Measurements from ENCODE around the gene PACRG. TPM values are rescaled to one million over a fixed set of nuclear protein-coding genes. Genes with fewer than 3 reads are reported as not detected.

PACRG gene
- total and polyA plus RNA-seq, 3 experiments from 2014 or later: not detected

GRCh38 chr6:163191704-163192537 lies 464.1 kb downstream of the PACRG start:
- Histone ChIP-seq H3K27ac (ENCODE audit: low read depth, low read length) (no peak overlapping the region), H3K9me3 (ENCODE audit: low read length) (no peaks in the 10 kb centered on the region), H3K27me3 (ENCODE audit: insufficient read depth, low read length, poor library complexity, severe bottlenecking) (no peaks in the 10 kb centered on the region), H3K4me3 (ENCODE audit: low read length) (no peak overlapping the region), H3K36me3 (ENCODE audit: insufficient read depth, low read length) (no peaks in the 10 kb centered on the region), H3K4me1 (ENCODE audit: insufficient read depth, low read length) (no peaks in the 10 kb centered on the region)
- Mint-ChIP-seq H3K4me1 (no peaks in the 10 kb centered on the region), H3K27me3 (peaks cover 0 to 9% of the 10 kb centered on the region in 2 donors), H3K36me3 (no peaks in the 10 kb centered on the region), H3K9me3 (peaks cover 0 to 1% (median 0%) of the 10 kb centered on the region in 5 donors), H3K4me3 (no peak overlapping the region), H3K27ac (no peak overlapping the region)
- DNase-seq: no peak
- ChIA-PET POLR2A (no interaction called here), CTCF (no interaction called here)

- ChIA-PET POLR2A (no interaction called here), CTCF (no interaction called here)
- no peaks in the 10 kb centered on the region for H3K9me3 ChIP-seq (ENCODE audit: low read length)
- Mint-ChIP-seq H3K27me3 (peaks cover 0 to 9% of the 10 kb centered on the region in 2 donors), H3K36me3 (no peaks in the 10 kb centered on the region), H3K4me1 (no peaks in the 10 kb centered on the region), H3K4me3 (no peak overlapping the region), H3K9me3 (no peaks in the 10 kb centered on the region), H3K27ac (no peak overlapping the region)
- no peak for DNase-seq
- H3K27ac ChIP-seq (ENCODE audit: low read depth, low read length): no peak overlapping the region
- H3K36me3 ChIP-seq (ENCODE audit: insufficient read depth, low read length): no peaks in the 10 kb centered on the region
- no peaks in the 10 kb centered on the region for H3K27me3 ChIP-seq (ENCODE audit: insufficient read depth, low read length, poor library complexity, severe bottlenecking)
- no peak overlapping the region for H3K4me3 ChIP-seq (ENCODE audit: low read length)
- no peaks in the 10 kb centered on the region for H3K4me1 ChIP-seq (ENCODE audit: insufficient read depth, low read length)
Measured at GRCh38 chr6:163192591-163192990, 464.8 kb downstream of the PACRG start.

DNA sequence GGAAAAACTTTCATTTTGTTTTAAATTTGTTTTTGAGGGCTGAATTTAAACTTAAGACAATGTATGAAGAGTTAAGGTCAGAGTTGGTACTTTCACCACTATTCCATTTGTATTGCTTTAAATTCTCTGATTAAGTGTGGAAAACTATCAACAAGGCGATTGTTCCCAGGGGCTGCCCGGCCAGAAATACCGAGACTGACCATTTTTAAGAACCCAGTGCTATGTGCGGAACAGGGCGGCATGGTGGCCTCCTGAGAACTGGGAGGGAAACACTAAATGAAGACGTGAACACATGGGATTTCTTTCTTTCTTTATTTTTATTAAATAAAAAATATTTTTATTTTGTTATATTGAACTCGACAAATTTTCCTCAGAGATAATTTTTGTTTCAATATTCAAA lies 465.6 kb downstream of the PACRG start:
- Histone ChIP-seq H3K27ac (ENCODE audit: low read depth, low read length) (no peak overlapping the region), H3K27me3 (ENCODE audit: insufficient read depth, low read length, poor library complexity, severe bottlenecking) (no peaks in the 10 kb centered on the region), H3K4me1 (ENCODE audit: insufficient read depth, low read length) (no peaks in the 10 kb centered on the region), H3K36me3 (ENCODE audit: insufficient read depth, low read length) (no peaks in the 10 kb centered on the region), H3K9me3 (ENCODE audit: low read length) (no peaks in the 10 kb centered on the region), H3K4me3 (ENCODE audit: low read length) (no peak overlapping the region)
- CTCF ChIA-PET: no interaction called here
- DNase-seq: no peak
- Mint-ChIP-seq H3K9me3 (no peaks in the 10 kb centered on the region), H3K27me3 (peaks cover 0 to 11% of the 10 kb centered on the region in 2 donors), H3K4me1 (no peaks in the 10 kb centered on the region), H3K4me3 (no peak overlapping the region), H3K27ac (no peak overlapping the region), H3K36me3 (no peaks in the 10 kb centered on the region)
- POLR2A ChIA-PET: no interaction called here

DNA sequence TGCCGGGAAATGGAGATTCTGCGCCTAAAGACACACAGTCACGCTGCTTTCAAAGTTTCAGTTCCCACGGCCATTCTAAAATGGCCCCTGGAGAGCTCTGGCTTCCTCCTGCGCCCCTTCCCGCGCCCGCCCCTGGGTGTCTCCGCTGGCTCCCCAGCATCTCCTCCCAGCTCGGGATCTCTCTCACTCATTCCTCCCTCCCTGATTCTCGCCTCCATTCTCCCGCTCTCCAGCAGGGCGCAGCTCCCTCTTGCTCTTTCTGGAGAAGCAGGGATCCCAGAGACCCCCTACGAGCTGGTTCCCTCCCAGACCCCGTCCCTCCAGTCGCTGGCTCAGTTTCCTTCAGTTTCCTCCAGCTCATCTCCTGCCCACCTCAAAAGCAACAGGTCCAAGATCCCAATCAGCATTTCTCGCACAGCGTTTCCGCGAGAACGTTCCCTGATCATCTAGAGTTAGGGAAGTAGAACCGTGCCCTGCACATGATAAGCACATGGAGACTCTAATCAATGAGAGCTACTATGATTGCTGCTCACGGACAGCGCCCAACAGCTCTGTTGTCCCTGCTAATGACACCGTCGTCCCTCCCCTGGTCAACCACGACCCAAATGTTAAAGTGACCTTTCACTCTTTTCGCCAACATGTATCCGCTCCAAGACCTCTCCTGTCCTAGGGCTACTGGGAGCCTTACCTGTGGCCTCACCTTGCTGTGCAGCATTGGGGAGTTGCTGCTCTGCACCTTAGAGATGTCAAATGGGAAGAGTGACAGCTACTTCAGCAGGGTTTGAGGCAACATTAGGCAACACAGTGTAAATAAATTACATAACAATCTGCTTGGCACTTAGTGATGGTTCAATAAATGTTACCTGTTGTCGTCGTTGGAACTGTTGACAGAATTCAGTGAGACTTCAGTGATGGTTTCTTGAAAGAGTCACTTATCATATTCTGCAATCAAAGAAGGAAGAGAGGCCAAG lies 468.2 kb downstream of the PACRG start:
- Mint-ChIP-seq H3K4me3 (no peak overlapping the region), H3K27ac (no peak overlapping the region), H3K36me3 (no peaks in the 10 kb centered on the region), H3K4me1 (no peaks in the 10 kb centered on the region), H3K9me3 (no peaks in the 10 kb centered on the region), H3K27me3 (peaks cover 3 to 12% of the 10 kb centered on the region in 2 donors)
- Histone ChIP-seq H3K36me3 (ENCODE audit: insufficient read depth, low read length) (no peaks in the 10 kb centered on the region), H3K4me1 (ENCODE audit: insufficient read depth, low read length) (no peaks in the 10 kb centered on the region), H3K27me3 (ENCODE audit: insufficient read depth, low read length, poor library complexity, severe bottlenecking) (no peaks in the 10 kb centered on the region), H3K27ac (ENCODE audit: low read depth, low read length) (no peak overlapping the region), H3K4me3 (ENCODE audit: low read length) (no peak overlapping the region), H3K9me3 (ENCODE audit: low read length) (no peaks in the 10 kb centered on the region)
- DNase-seq: no peak
- ChIA-PET POLR2A (no interaction called here), CTCF (no interaction called here)

DNA sequence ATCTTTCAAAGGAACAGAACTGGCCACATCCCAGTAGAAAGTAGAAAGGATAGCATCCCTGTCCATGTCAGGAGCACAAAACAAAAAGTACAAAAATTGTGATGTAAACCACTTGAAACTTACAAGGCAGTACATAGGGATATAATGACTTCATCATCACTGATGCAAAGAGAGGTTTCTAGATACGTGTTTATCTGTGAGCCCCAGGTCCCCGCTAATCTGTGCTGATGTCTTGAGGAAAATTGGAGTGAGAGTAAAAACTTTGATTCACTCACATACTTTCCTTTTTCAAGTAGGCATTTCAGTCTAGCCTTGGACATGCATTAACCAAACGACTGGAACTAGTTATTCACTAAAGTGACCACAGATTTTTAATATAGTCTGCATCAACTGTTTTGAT lies 470.1 kb downstream of the PACRG start:
- peaks cover 6 to 17% of the 10 kb centered on the region in 2 donors for H3K27me3 Mint-ChIP-seq
- ChIA-PET CTCF (interaction anchor here (0.7 kb wide), 1 partner anchor 673 kb away, joined by 3 read pairs; no protein-coding TSS in a partner anchor), POLR2A (no interaction called here)
- H3K27ac Mint-ChIP-seq: no peak overlapping the region
- H3K36me3 Mint-ChIP-seq: no peaks in the 10 kb centered on the region
- no peak overlapping the region for H3K4me3 ChIP-seq (ENCODE audit: low read length)
- H3K27ac ChIP-seq (ENCODE audit: low read depth, low read length): no peak overlapping the region
- H3K4me1 Mint-ChIP-seq: no peaks in the 10 kb centered on the region
- no peaks in the 10 kb centered on the region for H3K36me3 ChIP-seq (ENCODE audit: insufficient read depth, low read length)
- H3K27me3 ChIP-seq (ENCODE audit: insufficient read depth, low read length, poor library complexity, severe bottlenecking): no peaks in the 10 kb centered on the region
- no peak for DNase-seq
- no peak overlapping the region for H3K4me3 Mint-ChIP-seq
- no peaks in the 10 kb centered on the region for H3K4me1 ChIP-seq (ENCODE audit: insufficient read depth, low read length)
- no peaks in the 10 kb centered on the region for H3K9me3 Mint-ChIP-seq
- H3K9me3 ChIP-seq (ENCODE audit: low read length): no peaks in the 10 kb centered on the region

DNA sequence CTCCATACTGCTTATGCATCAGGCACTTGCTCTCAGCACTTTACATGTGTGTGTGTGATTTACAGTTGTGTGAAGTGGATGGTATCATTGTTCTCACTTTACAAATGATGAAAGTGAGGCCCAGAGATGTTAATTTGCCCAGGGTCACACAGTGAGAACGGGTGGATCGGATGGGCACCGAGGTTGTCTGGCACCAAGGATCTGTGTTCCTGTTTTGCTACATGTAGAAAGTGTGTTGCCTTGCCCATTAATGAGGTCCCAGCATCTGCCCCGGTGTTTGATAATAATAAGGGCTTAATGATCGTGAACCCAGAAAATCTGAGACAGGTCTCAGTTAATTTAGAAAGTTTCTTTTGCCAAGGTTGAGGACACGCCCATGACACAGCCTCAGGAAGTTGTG lies 470.6 kb downstream of the PACRG start:
- Histone ChIP-seq H3K27ac (ENCODE audit: low read depth, low read length) (no peak overlapping the region), H3K27me3 (ENCODE audit: insufficient read depth, low read length, poor library complexity, severe bottlenecking) (no peaks in the 10 kb centered on the region), H3K36me3 (ENCODE audit: insufficient read depth, low read length) (no peaks in the 10 kb centered on the region), H3K4me3 (ENCODE audit: low read length) (no peak overlapping the region), H3K4me1 (ENCODE audit: insufficient read depth, low read length) (no peaks in the 10 kb centered on the region), H3K9me3 (ENCODE audit: low read length) (no peaks in the 10 kb centered on the region)
- Mint-ChIP-seq H3K4me1 (no peaks in the 10 kb centered on the region), H3K4me3 (no peak overlapping the region), H3K27ac (no peak overlapping the region), H3K36me3 (no peaks in the 10 kb centered on the region), H3K27me3 (peaks cover 3 to 17% of the 10 kb centered on the region in 2 donors), H3K9me3 (no peaks in the 10 kb centered on the region)
- no peak for DNase-seq
- ChIA-PET POLR2A (no interaction called here), CTCF (no interaction called here)

GRCh38 chr6:163199371-163199770 lies 471.6 kb downstream of the PACRG start:
- POLR2A ChIA-PET: no interaction called here
- Histone ChIP-seq H3K27me3 (ENCODE audit: insufficient read depth, low read length, poor library complexity, severe bottlenecking) (no peaks in the 10 kb centered on the region), H3K27ac (ENCODE audit: low read depth, low read length) (no peak overlapping the region), H3K4me3 (ENCODE audit: low read length) (no peak overlapping the region), H3K9me3 (ENCODE audit: low read length) (no peaks in the 10 kb centered on the region), H3K4me1 (ENCODE audit: insufficient read depth, low read length) (no peaks in the 10 kb centered on the region), H3K36me3 (ENCODE audit: insufficient read depth, low read length) (no peaks in the 10 kb centered on the region)
- Mint-ChIP-seq H3K36me3 (no peaks in the 10 kb centered on the region), H3K9me3 (no peaks in the 10 kb centered on the region), H3K4me1 (no peaks in the 10 kb centered on the region), H3K27ac (no peak overlapping the region), H3K4me3 (no peak overlapping the region), H3K27me3 (peaks cover 3 to 17% of the 10 kb centered on the region in 2 donors)
- no peak for DNase-seq
- CTCF ChIA-PET: no interaction called here

GRCh38 chr6:163200289-163200688 lies 472.5 kb downstream of the PACRG start:
- no peak for DNase-seq
- Mint-ChIP-seq H3K36me3 (no peaks in the 10 kb centered on the region), H3K4me1 (no peaks in the 10 kb centered on the region), H3K9me3 (no peaks in the 10 kb centered on the region), H3K4me3 (no peak overlapping the region), H3K27ac (no peak overlapping the region), H3K27me3 (peaks cover 4 to 17% of the 10 kb centered on the region in 2 donors)
- H3K9me3 ChIP-seq (ENCODE audit: low read length): no peaks in the 10 kb centered on the region
- H3K4me1 ChIP-seq (ENCODE audit: insufficient read depth, low read length): no peaks in the 10 kb centered on the region
- CTCF ChIA-PET: no interaction called here
- no peaks in the 10 kb centered on the region for H3K36me3 ChIP-seq (ENCODE audit: insufficient read depth, low read length)
- POLR2A ChIA-PET: no interaction called here
- no peak overlapping the region for H3K27ac ChIP-seq (ENCODE audit: low read depth, low read length)
- H3K4me3 ChIP-seq (ENCODE audit: low read length): no peak overlapping the region
- H3K27me3 ChIP-seq (ENCODE audit: insufficient read depth, low read length, poor library complexity, severe bottlenecking): no peaks in the 10 kb centered on the region
